ENCODE data around the gene ERGIC1. TPM values are rescaled to one million over a fixed set of nuclear protein-coding genes. Genes with fewer than 3 reads are reported as not detected.

Gene ERGIC1
- polyA plus RNA-seq, 1 donor from 2014 or later, result 59.1 TPM

GRCh38 chr5:172956228-172956627 is 122.2 kb downstream of the ERGIC1 start:
- peaks cover 12% of the 10 kb centered on the region for H3K79me2 ChIP-seq (replicated peaks; ENCODE audit: insufficient read depth, low read length)
- no peaks in the 10 kb centered on the region for H3K36me3 ChIP-seq (ENCODE audit: insufficient read depth, low read length)
- no peaks in the 10 kb centered on the region for H3F3A ChIP-seq (ENCODE audit: insufficient read depth, low read length, poor library complexity, severe bottlenecking)
- TF ChIP-seq CTCF (IDR thresholded peaks at IDR 0.05; ENCODE audit: poor library complexity, severe bottlenecking) (no peak), SMC3 (conservative IDR thresholded peaks at IDR 0.05; ENCODE audit: poor library complexity) (no peak), TAF1 (IDR thresholded peaks at IDR 0.05; ENCODE audit: low read depth) (no peak), POLR2AphosphoS5 (IDR thresholded peaks at IDR 0.05) (no peak), EP300 (conservative IDR thresholded peaks at IDR 0.05; ENCODE audit: poor library complexity, severe bottlenecking) (no peak), EZH2 (IDR thresholded peaks at IDR 0.05; ENCODE audit: borderline replicate concordance, insufficient read depth, low read length, poor library complexity, severe bottlenecking) (no peak), MXI1 (conservative IDR thresholded peaks at IDR 0.05; ENCODE audit: poor library complexity, severe bottlenecking) (no peak), REST (IDR thresholded peaks at IDR 0.05; ENCODE audit: borderline replicate concordance) (no peak)
- H3K9me2 ChIP-seq (ENCODE audit: insufficient read depth, low read length), result no peaks in the 10 kb centered on the region
- no peak overlapping the region for H3K9ac ChIP-seq (ENCODE audit: low read length)
- H3K27ac ChIP-seq (ENCODE audit: low read length), result no peak overlapping the region
- H3K4me2 ChIP-seq (ENCODE audit: low read length), result no peak overlapping the region
- H3K9me3 ChIP-seq (ENCODE audit: low read length), result no peaks in the 10 kb centered on the region
- no peak overlapping the region for H3K4me3 ChIP-seq (ENCODE audit: low read length)
- no peaks in the 10 kb centered on the region for H4K20me1 ChIP-seq (ENCODE audit: insufficient read depth)
- no peaks in the 10 kb centered on the region for H3K27me3 ChIP-seq (ENCODE audit: insufficient read depth, low read depth, low read length)
- no peak overlapping the region for H2AFZ ChIP-seq (ENCODE audit: low read depth, low read length)

GRCh38 chr5:172956936-172957335 is 122.9 kb downstream of the ERGIC1 start:
- Histone ChIP-seq H3K4me3 (ENCODE audit: low read length) (no peak overlapping the region), H3K27me3 (ENCODE audit: insufficient read depth, low read depth, low read length) (no peaks in the 10 kb centered on the region), H3K9ac (ENCODE audit: low read length) (no peak overlapping the region), H3F3A (ENCODE audit: insufficient read depth, low read length, poor library complexity, severe bottlenecking) (no peaks in the 10 kb centered on the region), H2AFZ (ENCODE audit: low read depth, low read length) (no peak overlapping the region), H3K27ac (ENCODE audit: low read length) (no peak overlapping the region), H3K36me3 (ENCODE audit: insufficient read depth, low read length) (no peaks in the 10 kb centered on the region), H3K9me2 (ENCODE audit: insufficient read depth, low read length) (no peaks in the 10 kb centered on the region), H3K4me2 (ENCODE audit: low read length) (no peak overlapping the region), H4K20me1 (ENCODE audit: insufficient read depth) (no peaks in the 10 kb centered on the region), H3K79me2 (replicated peaks; ENCODE audit: insufficient read depth, low read length) (peaks cover 12% of the 10 kb centered on the region), H3K9me3 (ENCODE audit: low read length) (no peaks in the 10 kb centered on the region)
- TF ChIP-seq MXI1 (conservative IDR thresholded peaks at IDR 0.05; ENCODE audit: poor library complexity, severe bottlenecking), result no peak
- no peak for TF ChIP-seq POLR2AphosphoS5 (IDR thresholded peaks at IDR 0.05)
- no peak for TF ChIP-seq SMC3 (conservative IDR thresholded peaks at IDR 0.05; ENCODE audit: poor library complexity)
- TF ChIP-seq EZH2 (IDR thresholded peaks at IDR 0.05; ENCODE audit: borderline replicate concordance, insufficient read depth, low read length, poor library complexity, severe bottlenecking), result no peak
- TF ChIP-seq CTCF (IDR thresholded peaks at IDR 0.05; ENCODE audit: poor library complexity, severe bottlenecking), result no peak
- TF ChIP-seq EP300 (conservative IDR thresholded peaks at IDR 0.05; ENCODE audit: poor library complexity, severe bottlenecking), result no peak
- no peak for TF ChIP-seq RAD21 (conservative IDR thresholded peaks at IDR 0.05)
- no peak for TF ChIP-seq REST (IDR thresholded peaks at IDR 0.05; ENCODE audit: borderline replicate concordance)
- TF ChIP-seq TAF1 (IDR thresholded peaks at IDR 0.05; ENCODE audit: low read depth), result no peak
